GM19238 (cell line): ENCODE results near the gene OLFM3.

Source experiments
- DNase-seq: peaks from one replicate; pipeline ENCODE4 v3.0.0; 2011; ENCODE audit warnings: low spot score; ENCODE audit not compliant: insufficient read length

The OLFM3 gene

GRCh38 chr1:101945884-101946283, 50.8 kb downstream of the OLFM3 start:
- DNase-seq: no peak

- no peak for DNase-seq
Observed at GRCh38 chr1:101943237-101943636, 53.5 kb downstream of the OLFM3 start.

DNA sequence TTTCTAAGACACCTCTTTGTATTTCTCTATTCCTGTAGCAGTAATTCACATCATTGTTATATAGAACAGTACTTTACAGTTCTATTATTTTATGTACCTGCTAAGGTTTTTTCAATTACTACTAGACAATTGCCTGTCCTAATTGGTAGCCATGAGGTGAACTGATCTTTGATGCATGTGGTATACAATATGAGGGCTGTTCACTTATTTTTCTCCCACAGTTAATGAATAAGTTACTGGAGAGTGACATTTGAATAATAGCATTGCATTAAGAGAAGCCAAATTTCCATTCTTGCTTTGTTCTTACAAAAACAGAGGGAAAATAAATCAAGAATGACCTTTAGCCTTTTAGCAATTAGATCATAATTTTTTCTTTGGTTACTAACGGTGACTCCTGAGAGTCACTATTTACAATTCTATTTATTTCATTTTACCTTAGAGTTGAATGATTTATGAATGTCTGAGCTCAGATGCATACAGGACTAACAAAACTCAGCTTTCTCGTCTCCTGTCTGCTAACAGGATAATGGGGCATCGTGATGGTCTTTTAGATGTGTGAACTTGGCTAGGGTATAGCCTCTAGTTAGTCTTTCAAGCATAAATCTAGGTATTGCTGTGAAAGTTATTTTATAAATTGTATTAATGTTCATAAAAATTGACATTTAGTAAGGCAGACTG, 54.1 kb downstream of the OLFM3 start:
- no peak for DNase-seq

DNA sequence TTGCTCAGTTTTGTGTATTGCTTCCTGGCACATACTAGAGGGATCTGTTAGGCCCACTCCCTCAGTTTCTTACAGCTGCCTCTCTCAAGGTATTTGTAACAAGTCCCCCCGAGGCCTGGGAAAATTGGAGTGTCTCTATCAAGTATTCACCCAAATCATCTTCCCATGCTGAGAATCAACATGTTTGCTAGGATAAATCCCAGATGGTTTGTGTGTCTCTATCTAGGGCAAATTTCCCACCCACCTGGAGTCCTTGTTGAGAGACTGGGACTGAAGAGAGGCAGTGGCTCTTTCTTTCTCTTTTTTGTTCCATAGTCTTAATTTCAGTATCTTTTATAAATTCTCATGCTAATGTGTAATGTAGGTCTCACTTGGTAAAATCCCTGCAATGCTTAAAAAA, 58.0 kb downstream of the OLFM3 start:
- no peak for DNase-seq

DNA sequence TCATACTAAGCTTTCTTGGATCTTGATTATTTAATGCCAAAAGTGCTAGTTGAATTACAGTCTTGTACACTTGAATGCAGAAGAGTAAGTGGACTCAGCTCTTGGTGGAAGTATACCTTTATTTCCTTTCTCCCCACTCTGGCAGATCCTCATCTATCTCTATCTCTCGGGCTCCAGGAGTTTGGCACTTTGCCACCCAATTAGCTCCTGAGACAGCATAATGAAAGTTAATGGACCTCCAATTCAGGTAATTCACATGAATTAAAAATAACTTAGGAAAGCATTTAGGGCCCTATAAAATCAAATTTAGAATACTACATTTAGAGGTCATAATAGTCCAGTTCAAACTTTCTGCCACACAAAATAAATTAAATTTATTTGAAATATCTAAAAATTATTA, 67.4 kb downstream of the OLFM3 start:
- no peak for DNase-seq

DNA sequence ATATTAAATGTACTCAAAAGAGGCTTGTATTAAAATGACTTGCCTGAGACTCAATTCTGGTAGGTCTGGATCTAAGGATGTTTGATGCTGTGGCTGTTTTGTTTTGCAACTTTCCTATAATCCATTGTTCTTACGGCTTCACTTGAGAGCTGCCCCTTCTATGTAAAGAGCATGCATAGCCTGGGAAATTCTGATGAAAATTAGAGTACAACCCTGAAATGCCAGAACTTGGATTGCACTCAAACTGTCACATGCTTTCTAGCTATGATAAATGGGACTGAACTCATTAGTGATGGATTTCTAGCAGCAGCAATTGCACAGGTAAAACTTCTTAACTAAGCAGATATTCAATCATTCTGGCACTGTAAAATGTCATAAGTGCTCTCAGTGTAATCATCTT, 67.9 kb downstream of the OLFM3 start:
- DNase-seq: no peak

DNA sequence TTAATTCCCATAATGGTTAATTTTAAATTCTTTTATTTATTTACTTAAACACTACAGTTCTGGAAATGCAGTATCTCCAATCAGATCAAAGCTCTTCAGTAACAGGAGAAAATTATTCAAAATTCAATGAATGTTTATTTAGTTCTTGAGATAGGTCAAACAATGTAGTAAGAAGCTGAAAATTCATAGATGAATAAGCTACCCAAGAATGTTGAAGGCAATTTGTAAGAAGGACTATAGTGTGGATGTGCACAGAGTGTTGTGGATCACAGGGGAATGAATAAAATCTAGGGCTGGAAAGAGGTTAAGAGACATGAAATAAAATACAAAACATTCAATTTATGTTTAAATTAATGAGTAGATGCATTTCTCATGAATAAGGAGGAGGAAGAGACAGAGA, 72.0 kb downstream of the OLFM3 start:
- DNase-seq: no peak

DNA sequence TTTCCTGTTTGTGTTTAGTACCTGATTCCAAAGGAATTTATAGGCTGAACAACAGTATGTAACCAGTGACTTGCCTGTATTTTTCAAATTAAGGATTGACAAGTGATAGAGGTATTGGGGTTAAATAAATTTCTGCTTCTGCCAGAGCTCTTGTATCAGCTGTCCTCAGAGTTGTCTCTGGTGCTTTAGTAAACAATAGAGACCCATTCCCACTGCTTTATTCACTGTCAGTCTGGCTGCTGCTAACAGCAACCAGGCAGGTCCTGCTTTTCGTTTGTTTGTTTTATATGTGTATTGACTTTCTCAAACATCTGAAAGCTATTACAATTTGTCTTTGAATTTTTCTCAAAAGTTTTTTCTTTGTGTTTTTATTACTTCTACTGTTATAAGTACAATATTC, 76.1 kb downstream of the OLFM3 start:
- no peak for DNase-seq

GRCh38 chr1:101918277-101918676, 78.4 kb downstream of the OLFM3 start:
- DNase-seq: no peak

GRCh38 chr1:101915597-101915996, 81.1 kb downstream of the OLFM3 start:
- DNase-seq: no peak

GRCh38 chr1:101914473-101915242, 82.1 kb downstream of the OLFM3 start:
- no peak for DNase-seq

DNA sequence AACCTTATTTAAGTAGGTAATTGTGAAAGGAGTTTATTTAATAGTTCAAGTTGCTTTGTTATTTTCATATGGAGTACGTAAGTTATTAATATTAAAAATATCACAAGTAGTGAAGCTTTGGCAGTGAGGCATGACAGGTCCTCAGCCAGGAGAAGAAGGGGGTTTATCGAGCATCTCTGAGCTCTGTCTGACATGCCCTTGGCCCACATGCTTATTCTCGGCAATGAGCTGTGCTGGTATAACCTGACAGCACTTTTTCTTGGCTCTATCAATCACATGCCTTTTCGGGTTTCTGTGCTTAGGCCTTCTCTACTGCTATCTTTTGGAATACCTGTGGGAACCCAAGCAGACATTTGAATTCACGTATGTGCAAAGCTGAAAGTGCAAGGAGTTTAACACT, 84.8 kb downstream of the OLFM3 start:
- DNase-seq: no peak

DNA sequence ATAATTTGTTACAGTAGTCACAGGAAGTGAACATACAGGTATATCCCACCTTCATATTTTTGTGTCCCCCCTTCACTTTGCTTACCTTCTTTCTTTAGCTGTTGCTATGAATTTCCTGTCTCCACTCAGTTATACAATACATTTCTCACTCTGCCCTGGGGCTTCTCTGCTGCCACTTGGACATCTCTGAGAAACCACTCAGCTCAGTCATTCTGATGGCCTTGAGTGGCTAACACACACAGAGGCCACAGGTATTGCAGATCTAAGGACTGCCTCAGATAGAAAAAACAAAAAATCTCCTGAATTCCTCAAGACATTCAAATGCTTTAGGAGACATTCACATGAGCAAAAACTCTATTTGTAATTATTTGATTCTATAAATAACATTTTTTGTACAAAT, 87.7 kb downstream of the OLFM3 start:
- DNase-seq: no peak

DNA sequence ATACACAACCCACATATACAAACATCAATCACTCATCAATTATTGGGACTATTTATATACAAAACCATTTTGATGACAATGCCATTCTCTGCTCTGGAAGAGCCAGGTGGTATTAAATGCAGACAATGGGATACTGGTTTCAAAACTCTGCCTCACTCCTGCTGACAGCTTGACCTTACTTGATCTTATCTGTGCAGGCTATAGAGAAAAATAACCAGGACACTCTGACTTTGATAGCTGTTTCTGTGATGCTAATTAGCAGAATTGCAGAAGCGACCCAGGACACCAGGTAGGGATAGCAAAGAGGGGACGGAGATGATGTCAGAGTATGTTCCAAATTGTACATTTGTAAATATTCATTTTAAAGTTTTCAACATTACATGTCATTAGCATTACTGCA, 89.5 kb downstream of the OLFM3 start:
- no peak for DNase-seq

- no peak for DNase-seq
Observed at GRCh38 chr1:101905283-101905835, 91.4 kb downstream of the OLFM3 start.

DNA sequence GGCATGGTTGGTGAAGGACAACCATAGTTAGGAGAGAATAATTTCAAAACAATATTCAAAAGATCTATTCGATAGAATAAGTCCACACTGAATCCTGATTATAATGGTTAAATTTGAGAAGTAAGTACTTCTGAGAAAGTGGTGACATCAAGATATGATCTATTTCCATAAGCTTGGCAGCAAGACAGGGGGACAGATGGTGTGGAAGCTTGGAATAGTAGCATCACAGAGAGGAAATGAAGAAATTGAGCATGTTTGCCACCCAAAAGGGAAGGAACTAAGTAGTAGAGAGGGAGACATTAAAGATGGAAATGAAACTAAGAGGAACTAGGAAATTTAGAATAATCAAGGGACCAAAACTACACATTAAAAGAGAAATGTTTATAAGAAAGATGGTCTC, 94.5 kb downstream of the OLFM3 start:
- DNase-seq: no peak

DNA sequence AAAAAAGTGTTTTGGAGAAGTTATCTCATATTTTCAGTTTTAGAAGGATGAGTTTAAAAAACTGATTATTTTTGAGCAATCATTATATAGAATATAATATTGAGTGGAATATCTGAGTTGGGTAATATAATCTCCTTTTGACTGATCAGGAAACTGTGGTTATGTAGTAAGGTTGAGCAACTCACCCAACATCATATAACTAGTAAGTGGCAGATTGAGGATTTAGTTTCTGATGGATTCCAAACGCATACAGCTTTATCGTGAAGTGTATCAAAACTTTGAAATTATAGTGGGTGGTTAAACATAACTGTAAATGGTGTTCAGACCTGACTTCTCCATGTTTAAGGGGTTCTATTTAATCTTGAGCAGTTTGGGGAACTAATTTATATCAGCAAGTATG, 98.6 kb downstream of the OLFM3 start:
- DNase-seq: no peak

DNA sequence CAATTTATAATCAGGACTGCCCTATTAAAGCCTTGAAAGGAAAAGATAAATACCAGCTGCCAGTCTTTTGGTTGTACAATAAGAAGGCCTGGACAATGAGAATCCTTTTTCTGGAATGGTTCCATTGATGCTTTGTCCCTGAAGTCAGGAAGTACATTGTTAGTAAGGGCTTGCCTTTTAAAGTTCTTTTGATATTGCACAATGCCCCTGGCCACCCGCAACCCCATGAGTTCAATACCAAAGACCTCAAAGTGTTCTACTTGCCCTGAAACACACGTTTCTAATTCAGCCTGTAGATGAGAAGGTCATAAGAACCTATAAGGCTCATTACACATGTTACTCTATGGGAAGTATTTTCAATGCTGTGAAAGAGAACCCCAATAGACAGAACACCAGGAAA, 112.1 kb downstream of the OLFM3 start:
- no peak for DNase-seq

- DNase-seq: no peak
Observed at GRCh38 chr1:101875891-101876290, 120.8 kb downstream of the OLFM3 start.

DNA sequence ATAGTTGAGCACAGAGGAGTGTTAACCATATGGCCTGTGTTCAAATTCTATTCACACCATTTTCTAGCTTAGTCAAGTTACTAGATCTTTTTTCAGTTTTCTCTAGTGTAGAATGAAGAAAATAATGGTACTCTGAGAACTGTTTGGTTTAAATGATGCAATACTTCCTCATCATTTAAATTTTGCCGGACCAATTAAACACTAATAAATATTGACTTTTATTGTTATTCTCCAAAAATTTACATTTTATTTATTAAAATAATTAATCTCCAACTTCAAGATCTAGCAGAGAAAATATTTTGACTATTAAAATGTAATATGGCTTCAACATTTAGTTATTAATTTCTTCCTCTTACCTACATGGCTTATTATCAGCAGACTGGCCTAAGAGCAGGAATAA, 123.1 kb downstream of the OLFM3 start:
- DNase-seq: no peak

DNA sequence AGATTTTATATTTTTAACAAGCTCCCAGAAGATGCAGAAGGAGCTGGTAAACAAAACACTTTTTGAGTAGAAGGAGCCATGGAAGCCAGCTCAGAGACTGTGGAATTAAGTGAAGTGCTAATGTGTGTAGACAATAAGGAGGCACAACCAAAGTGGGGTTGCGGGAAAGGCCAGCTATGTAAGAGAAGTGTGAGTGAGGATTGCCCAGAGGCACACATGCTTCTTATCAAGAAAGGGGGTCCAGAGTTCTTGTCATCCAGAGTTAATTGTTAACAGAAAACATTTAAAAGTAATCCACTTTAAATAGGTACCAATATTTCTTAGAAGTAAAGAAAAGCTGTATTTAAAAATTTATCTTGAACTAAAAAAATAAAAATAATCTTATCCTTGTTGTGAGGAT, 136.8 kb downstream of the OLFM3 start:
- DNase-seq: no peak

GRCh38 chr1:101854271-101854670, 142.5 kb downstream of the OLFM3 start:
- DNase-seq: no peak

GRCh38 chr1:101852936-101853335, 143.8 kb downstream of the OLFM3 start:
- no peak for DNase-seq
